Stimulated activated CD4-positive, alpha-beta T cell treated with anti-CD3 and anti-CD28 coated beads, TNF-alpha, amount 100 ng/mL, for 48 hours (primary cell): ENCODE measurements around the gene NCKAP5.
"Not testable (repeated sequence)": the region's sequence is repeated elsewhere in the genome, so short reads cannot be mapped to it uniquely, and the experiment has no call there.

ENCODE experiments used
- DNase-seq, 3 donors: peaks; one replicate each; pipeline ENCODE4 v3.0.0-alpha.2; 2020; ENCODE audit warnings: low read depth in 3 of 3

Gene NCKAP5

DNA sequence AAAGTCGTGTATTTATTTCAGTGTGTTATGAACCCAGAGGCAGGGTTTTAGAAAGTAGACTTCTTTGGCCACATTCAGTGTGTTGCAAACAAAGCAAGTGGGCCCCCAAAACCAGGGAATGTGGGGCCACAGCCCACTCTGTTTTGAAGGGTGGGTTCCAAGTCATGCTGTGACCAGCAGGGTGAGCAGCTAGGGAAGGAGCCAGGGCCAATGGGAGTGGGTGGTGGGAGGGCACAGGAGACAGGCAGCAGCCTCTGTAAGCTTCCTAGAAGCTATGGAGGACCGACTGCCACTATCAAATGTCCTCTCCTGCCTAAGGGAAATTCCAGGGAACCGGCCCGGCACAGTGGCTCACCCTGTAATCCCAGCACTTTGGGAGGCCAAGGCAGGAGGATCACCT lies 847.9 kb downstream of the NCKAP5 start:
- DNase-seq = no peak

DNA sequence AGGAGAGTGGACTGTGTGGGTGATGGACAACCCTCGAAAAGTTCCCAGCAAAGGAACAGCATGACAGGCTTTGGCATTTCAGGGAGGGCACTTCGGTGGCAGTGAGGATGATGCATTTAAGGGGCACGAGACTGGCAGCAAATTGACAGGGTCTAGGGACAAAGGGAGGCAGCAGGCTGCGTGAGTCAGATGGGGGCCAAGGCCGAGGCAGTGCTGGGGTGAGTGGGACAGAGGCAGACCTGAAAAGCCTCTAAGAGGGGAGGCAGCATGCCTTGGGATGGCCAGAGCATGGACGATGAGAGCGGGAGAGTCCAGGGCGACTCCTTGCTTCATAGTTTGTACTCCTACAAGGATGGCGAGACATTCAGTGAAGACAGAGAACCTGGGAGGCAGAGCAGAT lies 848.8 kb downstream of the NCKAP5 start:
- no peak for DNase-seq

DNA sequence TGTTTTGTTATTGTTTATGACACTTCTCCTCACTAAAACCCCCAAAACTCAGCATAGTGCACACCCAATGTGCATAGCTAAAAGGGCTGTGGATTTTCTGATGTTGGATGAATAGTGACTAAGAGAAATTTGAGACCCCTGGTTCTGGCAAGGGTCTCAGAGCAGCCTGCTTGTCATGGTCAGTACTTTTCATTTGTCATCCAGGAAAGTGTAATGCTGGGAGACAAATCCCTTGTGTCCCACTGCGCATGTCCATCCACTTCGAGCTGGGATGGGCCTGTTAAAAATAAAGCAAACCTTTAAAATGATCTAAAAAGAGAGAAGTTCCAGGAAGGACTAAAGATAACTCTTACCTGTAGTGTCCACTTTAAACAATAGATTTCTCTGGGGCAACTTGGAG lies 851.3 kb downstream of the NCKAP5 start:
- no peak for DNase-seq

DNA sequence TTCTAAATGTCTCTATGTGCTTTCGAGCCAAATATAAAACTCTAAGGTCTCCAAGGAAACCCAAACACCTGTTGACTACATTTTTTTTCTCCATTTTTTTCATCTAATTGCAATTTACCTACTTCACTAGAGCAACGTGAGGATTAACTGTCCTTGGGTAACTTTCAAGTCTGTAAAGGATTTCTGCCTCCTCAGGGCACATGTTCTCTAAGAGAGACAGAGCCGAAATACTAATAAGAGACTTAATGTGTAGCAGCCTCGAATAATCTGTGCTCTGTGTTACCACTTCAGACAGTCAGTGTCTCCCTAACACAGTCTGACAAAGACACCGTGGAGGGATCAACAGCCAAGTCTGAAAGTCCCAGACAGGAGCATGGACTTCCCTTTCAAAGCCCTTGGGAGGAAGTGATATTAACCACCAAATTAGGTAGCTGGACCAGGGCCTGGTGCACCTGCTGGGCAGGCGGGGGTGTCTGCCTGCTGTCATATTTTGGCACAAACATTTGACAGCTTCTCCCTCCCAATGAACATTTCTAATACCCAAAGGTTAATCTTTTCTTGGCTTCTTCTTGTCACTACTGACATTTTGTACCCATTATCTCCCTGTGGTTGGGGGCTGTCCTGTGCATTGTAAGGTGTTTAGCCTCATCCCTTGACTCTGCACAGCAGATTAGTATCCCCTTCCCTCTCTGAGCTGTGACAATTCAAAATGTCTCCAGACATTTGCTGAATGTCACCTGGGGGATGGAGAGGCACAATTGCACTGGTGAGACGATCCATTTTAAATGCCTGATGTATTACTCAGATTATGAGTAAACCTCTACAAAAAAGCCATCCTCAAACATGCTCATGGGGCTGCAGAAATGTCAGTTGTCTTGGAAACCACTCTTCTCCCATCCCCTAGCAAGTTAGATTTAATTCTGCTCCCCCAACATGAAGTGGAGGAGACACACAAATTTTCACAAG lies 852.6 kb downstream of the NCKAP5 start:
- no peak for DNase-seq

DNA sequence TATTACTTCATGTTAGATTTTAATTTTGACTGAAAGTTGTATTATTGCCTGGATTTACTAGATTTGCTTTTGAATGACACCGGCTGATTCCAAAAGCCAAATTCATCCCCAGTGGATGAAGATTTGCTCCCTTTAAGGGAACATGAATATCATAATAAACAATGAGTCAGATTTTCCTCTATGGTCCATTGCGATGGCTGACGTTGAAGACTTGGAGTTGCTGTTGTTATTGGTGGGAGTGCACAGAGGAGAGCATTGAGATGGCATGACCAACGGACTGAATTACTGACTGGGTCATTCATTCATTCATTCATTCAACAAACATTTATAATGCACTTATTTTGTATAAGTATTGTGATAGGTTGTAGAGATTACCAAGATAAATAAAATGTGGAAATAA lies 864.9 kb downstream of the NCKAP5 start:
- DNase-seq = no peak

DNA sequence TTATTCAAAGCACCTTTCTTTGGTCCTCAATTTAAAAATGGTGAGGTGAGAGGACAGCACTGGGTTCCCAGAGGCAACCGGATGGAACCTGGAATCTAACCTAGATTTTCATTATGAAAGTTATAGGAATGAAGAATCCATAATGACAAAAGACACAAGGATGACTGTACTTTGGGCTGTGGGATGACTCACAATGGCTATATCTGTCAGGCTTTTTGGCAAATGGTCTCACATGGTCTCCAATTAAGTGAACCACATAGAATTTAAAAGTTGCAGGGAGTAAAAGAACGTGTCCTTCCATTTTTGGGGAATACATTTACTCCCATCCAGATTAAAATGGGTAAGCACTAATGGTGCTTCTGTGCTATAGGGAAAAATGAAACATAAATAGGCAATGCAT lies 866.5 kb downstream of the NCKAP5 start:
- no peak for DNase-seq

DNA sequence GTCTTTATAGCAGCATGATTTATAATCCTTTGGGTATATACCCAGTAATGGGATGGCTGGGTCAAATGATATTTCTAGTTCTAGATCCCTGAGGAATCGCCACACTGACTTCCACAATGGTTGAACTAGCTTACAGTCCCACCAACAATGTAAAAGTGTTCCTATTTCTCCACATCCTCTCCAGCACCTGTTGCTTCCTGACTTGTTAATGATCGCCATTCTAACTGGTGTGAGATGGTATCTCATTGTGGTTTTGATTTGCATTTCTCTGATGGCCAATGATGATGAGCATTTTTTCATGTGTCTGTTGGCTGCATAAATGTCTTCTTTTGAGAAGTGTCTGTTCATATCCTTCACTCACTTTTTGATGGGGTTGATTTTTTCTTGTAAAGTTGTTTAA lies 868.5 kb downstream of the NCKAP5 start:
- not testable (repeated sequence) for DNase-seq

DNA sequence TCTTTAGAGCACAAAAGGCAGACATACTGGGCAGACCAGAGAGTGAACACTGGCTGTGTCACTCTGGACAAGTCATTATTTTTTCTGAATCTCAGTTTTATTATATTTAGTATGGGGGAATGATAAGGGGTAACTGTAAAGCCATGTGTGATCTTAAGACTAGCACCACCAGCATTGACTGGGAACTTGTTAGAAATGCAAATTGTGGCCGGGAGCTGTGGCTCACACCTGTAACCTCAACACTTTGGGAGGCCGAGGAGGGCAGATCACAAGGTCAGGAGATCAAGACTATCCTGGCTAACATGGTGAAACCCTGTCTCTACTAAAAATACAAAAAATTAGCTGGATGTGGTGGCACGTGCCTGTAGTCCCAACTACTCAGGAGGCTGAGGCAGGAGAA lies 869.9 kb downstream of the NCKAP5 start:
- not testable (repeated sequence) for DNase-seq

DNA sequence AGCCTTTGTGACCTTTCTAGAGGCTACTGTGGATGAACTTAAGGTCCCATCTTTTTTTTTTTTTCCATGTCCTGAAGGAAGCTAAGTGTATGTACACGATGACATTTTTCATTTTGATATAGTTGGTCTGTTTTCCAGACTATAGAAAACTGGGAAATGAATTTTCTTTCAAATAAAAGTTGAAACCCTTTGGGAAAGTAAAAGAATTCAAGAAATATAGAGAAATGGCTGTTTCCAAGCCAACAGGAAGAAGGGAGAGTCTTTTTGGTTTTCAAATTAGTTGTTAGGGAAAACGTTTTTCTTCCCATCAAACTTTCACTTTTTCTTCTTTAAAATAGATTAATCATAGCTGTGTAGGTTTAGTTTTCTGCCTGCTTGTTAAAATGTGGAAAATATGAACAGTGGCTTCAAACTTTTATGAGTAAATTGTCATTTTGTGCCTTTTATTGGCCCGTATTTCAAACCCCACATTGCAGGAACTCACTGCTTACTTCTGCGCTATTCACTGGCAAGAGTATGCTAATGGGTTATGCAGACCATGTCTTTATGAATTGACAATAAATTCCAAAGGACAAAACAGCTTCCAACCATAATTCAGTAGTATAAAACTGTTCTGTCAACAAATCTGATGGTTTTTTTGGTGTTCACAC lies 870.6 kb downstream of the NCKAP5 start:
- DNase-seq = no peak

DNA sequence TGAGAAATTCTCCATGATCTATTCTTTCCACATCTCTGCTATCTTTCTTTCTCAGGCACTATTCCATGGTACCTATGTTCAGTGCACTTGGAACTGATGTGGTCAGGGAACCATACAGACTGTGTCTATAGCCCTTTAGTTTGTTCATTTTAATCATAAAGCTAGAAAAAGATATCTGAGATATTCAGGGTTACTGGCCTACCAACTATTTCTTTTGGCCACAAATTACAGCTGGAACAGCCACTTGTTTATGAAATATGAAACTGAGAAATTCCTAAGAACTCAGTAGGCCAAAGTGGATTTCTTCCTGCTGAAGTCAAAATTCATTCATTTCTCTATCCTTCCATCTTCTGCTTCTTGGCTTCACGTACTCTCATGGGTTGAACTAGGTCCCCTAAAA lies 875.4 kb downstream of the NCKAP5 start:
- no peak for DNase-seq

DNA sequence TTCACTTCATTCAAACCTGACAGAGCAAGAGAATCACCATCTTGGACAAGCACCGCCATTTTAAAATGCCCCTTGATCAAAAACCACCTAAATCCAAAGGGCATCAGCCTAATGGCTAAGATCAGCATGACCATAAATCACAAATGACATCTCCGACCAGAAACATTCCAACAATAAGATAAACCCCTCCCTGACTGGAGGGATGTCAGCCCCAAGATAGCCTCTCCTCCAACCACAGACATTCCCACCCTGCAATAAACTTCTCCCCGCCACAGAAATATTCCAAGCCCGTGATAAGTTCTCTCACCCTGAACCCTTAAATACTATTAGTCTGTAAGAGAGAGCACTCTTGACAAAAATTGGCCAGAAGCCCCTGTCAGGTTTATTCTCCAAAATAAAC lies 876.7 kb downstream of the NCKAP5 start:
- no peak for DNase-seq

DNA sequence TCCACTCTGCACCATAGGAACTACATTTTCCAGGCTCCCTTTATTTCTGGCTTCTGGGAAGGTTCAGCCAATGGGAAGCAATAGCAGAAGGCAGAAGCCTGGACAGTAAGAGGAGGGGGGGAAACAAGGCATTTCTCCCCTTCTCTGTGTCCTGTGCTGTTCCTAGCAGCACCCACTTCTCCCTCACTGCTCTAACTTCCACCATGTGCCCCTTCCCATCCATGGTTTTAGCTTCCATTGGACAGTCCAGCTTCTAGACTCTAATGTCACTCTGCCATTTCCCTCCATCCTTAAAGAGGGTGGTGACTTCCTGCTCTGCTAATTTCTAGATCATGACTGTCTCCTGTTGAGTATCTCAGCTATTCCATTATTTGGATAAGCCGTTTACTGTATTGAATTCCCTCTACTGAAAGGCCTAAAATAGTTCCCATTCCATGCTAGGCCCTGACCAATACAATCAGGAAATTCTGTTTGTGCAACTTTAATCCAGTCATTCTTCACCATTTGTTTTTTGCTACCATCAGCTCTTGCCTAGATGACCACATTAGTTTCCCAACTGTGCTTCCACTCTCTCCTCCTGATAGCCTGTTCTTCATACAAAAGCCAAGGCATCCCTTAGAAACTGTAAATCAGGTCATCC lies 877.5 kb downstream of the NCKAP5 start:
- no peak for DNase-seq

DNA sequence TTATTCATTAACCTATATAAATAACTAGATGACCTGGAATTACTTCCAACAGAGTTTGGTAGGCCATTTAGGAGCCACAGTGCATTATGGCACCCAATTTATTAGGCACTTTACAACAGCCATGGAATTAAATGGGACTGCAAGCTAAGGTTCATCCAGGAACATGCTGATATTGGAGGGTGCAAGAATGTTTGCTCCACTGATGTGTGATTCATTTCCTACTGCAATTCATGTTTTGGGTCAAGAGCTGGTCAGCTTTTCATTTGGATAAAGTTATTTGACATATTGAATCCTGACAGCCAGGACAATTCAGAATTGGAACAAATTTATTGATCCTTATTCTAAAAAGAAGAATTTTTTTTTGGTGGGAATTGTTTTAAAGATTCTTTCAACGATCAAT lies 886.5 kb downstream of the NCKAP5 start:
- no peak for DNase-seq

DNA sequence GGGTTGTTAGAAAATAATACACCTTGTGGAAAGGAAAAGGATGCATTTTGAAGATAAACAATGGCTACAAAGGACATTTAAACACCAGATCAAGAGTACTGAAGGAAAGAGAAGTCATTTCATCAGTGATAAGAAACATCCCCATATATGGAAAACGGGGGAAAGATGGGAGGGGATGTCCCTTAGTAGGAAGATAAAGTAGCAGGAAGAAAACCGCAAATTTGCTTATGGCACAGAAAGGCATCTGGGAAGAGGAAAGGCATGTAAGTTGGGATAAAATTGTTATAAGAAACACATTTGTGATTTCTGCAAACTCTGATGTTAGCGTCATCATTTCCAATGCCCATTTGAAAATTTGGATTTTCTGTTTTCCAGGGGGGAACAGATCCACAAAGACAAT lies 887.7 kb downstream of the NCKAP5 start:
- no peak for DNase-seq

DNA sequence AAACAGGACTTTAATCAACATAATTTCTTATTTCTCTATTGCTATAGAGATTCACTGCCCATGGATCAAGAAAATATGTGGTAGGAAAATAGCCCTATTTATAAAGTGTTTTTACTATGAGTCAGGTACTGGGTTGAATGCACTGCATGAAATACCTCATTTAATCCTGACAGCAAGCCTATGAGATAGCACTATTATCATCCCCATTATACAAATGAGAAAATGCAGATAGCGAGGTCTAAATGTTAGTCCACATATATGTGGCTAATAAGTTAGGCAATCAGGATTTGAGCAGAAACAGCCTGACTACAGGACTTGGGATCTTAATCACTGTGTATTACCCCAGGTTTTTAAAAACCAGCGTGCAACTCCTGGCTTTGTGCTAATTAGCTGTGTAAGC lies 889.8 kb downstream of the NCKAP5 start:
- DNase-seq = no peak

DNA sequence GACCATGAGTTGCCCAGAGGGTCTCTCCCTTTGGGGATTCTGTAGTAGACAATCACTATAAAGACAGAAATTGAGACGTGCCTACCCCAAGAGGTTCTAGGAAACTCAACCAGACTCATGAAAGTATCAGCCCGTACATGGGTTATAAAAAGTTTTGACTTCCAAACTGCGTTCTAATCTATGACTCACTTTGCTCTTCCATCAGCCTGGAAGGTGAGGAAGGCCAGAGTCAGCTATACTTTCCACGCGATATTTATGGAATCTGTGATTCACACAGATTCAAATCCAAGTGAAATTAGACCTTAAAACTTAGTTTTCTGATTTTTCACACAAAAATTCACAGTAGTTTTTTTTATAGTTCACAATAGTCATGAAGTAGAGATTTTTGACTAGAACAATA lies 890.6 kb downstream of the NCKAP5 start:
- no peak for DNase-seq

DNA sequence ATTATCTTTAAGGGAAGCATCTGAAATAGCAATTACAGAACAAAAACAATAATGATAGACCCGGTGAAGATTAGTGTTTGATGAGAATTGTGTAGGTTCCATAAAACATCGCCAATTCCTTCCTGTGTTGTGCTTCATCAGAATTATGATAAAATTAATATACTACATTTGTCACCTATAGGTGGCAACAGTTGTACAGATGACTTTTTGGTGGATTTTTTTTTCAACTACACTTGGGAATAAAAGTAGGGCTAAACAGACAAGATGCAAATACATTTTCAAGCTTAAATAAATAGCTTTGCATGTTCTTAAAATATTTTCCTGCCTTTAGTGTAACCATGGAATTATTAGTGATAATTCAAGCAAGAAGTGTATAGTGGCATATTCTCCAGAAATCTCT lies 891.3 kb downstream of the NCKAP5 start:
- DNase-seq = no peak

DNA sequence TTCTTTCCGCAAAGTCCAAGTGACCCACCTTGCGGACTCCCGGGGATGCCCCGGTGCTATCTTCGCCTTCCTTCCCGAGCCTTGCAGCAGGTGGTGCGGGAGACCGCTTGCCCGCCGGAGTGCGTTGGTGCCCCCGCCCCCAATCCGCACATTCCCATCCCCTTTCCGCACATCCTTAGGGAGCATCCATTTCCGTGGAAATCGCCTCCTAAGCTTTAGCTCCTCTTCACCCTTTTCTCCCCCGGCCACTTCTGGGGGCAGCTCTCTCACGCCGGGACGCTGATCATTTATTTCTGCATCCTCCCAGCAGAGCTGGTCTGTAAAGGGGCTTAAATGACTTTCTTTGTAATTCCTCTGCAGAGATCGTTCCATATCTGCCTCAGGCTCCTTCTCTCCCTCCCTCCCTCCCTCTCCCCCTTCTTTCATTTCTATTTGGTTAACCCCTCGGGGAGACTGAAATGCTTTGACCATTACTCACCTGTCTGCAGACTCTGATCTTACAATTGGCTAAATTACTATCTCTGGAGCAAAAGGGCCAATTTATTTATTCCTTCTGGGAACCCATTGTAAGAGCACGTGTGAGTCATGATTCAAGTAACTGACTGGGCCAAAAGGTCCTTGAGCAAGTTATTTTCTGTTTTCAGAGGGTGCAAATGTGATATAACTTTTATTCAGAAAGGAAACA lies 897.0 kb downstream of the NCKAP5 start:
- no peak for DNase-seq

DNA sequence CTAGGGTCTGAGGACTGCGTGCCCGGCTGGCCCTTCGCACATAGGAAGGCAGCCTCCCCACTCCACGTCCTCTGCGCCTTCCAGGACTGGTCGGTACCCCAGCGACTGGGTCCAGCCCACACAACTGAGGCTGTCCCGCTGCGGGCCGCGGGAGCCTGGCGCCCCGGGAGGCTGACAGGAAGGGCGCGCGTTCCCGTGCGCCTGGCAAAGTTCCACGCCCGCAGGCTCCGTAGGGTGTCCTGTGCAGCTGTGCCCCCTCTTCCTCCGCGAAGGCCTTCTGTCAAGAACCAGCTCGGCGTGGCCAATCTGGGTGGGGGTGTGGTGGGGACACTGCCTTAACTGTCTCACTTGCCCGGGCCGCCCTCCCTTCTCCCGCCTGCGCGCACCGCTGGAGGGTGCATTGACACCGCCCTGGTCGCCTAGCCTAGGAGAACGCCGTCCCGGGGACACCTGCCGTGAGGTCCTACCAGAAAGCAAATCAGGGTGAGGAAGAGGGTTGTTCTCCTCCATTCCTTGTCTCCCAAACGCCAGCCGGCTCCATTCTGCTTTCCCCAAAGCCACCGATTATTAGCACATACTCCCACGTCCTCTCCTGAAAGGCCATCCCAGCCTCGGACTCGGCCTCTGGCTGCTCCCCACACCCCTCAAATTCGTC lies 897.6 kb downstream of the NCKAP5 start:
- DNase-seq = no peak

DNA sequence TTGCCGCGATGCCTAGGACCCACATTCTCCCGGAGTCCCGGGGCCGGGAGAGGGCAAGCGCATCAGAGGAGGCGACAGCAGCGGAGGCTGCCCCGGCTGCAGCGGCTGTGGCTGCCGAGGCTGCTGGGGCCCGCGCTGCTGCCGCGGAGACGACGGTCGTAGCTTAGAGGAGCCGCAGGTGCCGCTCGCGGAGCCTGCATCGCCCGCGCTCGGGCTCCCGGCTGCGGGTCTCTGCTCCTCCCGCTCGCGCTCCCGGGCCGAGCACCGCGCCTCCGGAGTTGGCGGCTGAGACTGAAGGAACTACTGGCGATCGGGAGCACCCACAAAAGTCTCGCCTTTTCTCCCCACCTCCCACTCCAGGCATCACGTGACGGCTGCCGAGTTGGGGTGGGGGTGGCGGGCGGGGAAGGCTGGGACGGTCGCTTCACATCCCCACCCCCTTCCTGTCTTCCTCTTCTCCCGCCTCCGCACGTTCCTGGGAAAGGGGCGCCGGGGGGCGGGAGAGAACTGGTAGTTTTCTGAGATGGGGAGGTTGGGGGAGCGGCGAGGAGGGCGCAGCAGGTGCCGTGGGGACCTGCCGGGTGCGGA lies 898.3 kb downstream of the NCKAP5 start, which contains the start of gene LYPD1:
Gene LYPD1, minus strand, starts transcription at position 298 of the 588 bp plus-strand sequence. Its CDS starts 273 bp downstream, at position 25.
- DNase-seq = no peak
